KMS-11 (cell line): ENCODE results near the gene HOTAIR.
A peak's percentile ranks its signal among the peaks of the same experiment; 100 is the strongest.

Experiments used
- H2AFZ ChIP-seq: fragments of 200-600 bp; sonication (generic); 2 replicates; pipeline ENCODE4 v1.6.1; 2016; ENCODE audit warnings: antibody characterized with exemption, mixed run types, low read depth
- H3K27ac ChIP-seq: fragments of 200-600 bp; sonication (generic); 2 replicates; pipeline ENCODE4 v1.6.1; 2016; ENCODE audit warnings: mild to moderate bottlenecking, mixed run types
- H3K27me3 ChIP-seq: fragments of 200-600 bp; sonication (generic); 2 replicates; pipeline ENCODE4 v1.6.1; 2017; ENCODE audit warnings: mild to moderate bottlenecking, low read depth, mixed run types, moderate library complexity; ENCODE audit not compliant: insufficient read depth
- H3K36me3 ChIP-seq: fragments of 200-600 bp; sonication (generic); 2 replicates; pipeline ENCODE4 v1.6.1; 2017; ENCODE audit warnings: mild to moderate bottlenecking, mixed run types; ENCODE audit not compliant: insufficient read depth
- H3K4me1 ChIP-seq: fragments of 200-600 bp; sonication (generic); 2 replicates; pipeline ENCODE4 v1.6.1; 2016; ENCODE audit warnings: mild to moderate bottlenecking, low read depth, mixed run types; ENCODE audit not compliant: poor library complexity, severe bottlenecking
- H3K4me2 ChIP-seq: fragments of 200-600 bp; sonication (generic); 2 replicates; pipeline ENCODE4 v1.7.0; 2016; ENCODE audit warnings: mild to moderate bottlenecking, mixed run types
- H3K4me3 ChIP-seq: fragments of 200-600 bp; sonication (generic); IDR thresholded peaks from 2 replicates; pipeline ENCODE4 v1.6.1; 2017; ENCODE audit warnings: low read depth, low read length, mixed read lengths; ENCODE audit not compliant: insufficient read depth
- H3K79me2 ChIP-seq: fragments of 200-600 bp; sonication (generic); 2 replicates; pipeline ENCODE4 v1.6.1; 2016; ENCODE audit warnings: low read depth, mixed run types; ENCODE audit not compliant: insufficient read depth
- H3K9ac ChIP-seq: fragments of 200-600 bp; sonication (generic); 2 replicates; pipeline ENCODE4 v1.6.1; 2016; ENCODE audit warnings: mild to moderate bottlenecking, mixed run types
- H4K20me1 ChIP-seq: fragments of 200-600 bp; sonication (generic); 2 replicates; pipeline ENCODE4 v1.6.1; 2016; ENCODE audit warnings: mild to moderate bottlenecking, mixed run types; ENCODE audit not compliant: insufficient read depth
- TF ChIP-seq, protein P1 (sequence below): fragments of 200-600 bp; sonication (generic); conservative IDR thresholded peaks from 2 replicates; pipeline ENCODE4 v1.6.1; 2017; ENCODE audit warnings: low read depth, mild to moderate bottlenecking, antibody characterized with exemption, low read length, moderate library complexity, mixed read lengths

The HOTAIR gene

DNA sequence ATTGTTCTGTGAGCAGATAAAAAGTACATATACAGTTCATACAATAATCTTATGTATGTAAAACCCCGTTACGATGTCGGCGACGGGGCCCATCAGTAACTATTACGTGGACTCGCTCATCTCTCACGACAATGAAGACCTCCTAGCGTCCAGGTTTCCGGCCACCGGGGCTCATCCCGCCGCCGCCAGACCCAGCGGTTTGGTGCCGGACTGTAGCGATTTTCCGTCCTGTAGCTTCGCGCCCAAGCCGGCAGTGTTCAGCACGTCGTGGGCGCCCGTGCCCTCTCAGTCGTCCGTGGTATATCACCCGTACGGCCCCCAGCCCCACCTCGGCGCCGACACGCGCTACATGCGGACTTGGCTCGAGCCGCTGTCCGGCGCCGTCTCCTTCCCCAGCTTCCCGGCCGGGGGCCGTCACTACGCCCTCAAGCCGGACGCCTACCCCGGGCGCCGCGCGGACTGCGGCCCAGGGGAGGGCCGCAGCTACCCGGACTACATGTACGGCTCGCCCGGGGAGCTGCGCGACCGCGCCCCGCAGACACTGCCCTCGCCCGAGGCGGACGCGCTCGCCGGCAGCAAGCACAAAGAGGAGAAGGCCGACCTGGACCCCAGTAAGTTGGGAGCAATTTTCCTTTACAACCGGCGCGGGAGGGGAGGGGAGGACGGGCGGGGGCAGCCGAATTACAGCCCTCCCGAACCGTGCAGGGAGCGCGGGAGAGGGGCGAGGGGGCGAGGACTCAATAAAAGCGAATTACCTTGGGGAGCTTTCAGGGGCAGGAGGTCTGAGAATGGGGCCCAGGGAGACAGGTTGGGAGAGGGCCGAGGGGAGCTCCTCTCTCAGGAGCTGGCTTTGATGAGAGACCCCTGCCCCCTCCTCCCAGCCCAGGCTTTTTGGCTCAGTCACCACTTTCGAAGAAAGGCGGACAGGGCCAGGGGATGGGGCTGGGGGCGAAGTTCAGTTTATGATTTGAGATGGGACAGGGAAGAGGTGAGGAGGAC is 25.7 kb upstream of the HOTAIR start, which contains the start of gene HOXC9:
HOXC9 (plus strand) TSS at position 46 of the 999 bp plus-strand sequence; CDS start at position 74, 28 bp downstream.
- Histone ChIP-seq H3K4me1 (peaks cover 18% of the 10 kb centered on the region), H2AFZ (peak within 1 kb of the TSS; percentile 80), H3K27me3 (peaks cover 99% of the 10 kb centered on the region), H3K9ac (peak within 1 kb of the TSS; percentile 8; the same call in 1 of the 2 replicates), H3K36me3 (no peaks in the 10 kb centered on the region), H4K20me1 (no peaks in the 10 kb centered on the region), H3K4me3 (no peak within 1 kb of the TSS), H3K4me2 (peak within 1 kb of the TSS; percentile 61), H3K27ac (no peak within 1 kb of the TSS), H3K79me2 (no peaks in the 10 kb centered on the region)
- TF ChIP-seq, protein P1, sequence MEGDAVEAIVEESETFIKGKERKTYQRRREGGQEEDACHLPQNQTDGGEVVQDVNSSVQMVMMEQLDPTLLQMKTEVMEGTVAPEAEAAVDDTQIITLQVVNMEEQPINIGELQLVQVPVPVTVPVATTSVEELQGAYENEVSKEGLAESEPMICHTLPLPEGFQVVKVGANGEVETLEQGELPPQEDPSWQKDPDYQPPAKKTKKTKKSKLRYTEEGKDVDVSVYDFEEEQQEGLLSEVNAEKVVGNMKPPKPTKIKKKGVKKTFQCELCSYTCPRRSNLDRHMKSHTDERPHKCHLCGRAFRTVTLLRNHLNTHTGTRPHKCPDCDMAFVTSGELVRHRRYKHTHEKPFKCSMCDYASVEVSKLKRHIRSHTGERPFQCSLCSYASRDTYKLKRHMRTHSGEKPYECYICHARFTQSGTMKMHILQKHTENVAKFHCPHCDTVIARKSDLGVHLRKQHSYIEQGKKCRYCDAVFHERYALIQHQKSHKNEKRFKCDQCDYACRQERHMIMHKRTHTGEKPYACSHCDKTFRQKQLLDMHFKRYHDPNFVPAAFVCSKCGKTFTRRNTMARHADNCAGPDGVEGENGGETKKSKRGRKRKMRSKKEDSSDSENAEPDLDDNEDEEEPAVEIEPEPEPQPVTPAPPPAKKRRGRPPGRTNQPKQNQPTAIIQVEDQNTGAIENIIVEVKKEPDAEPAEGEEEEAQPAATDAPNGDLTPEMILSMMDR = no peak

DNA sequence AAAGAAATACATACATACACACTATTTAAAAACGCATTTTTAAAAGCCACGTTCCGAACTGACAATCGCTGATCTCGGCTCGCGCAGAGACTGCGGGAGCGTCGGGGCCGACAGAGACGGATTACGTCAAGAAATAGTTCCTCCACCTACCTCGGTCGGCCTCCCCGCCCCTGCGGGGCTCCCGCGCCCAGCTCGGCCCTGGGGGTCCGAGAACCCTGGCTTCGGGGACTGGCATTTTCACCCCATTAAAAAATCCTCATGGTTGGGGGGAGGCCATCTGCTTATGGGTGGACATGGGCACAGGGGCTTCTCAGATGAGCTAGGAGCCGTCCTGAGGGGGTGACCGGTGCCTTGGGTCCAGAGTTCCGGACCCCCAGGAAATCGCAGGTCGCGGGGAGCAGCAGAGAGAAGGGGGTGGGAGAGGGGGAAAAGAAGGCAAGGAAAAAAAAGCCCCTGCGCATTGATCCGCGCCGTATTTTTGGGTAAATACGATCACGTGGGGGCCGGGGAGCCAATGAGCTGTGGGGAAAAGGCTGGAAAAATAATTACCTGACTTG is 24.9 kb upstream of the HOTAIR start:
- Histone ChIP-seq H3K36me3 (no peaks in the 10 kb centered on the region), H4K20me1 (no peaks in the 10 kb centered on the region), H3K4me2 (peak overlapping the region; percentile 61), H3K27me3 (peaks cover 99% of the 10 kb centered on the region), H3K4me3 (no peak overlapping the region), H2AFZ (peak overlapping the region; percentile 80), H3K4me1 (peaks cover 23% of the 10 kb centered on the region), H3K79me2 (no peaks in the 10 kb centered on the region), H3K9ac (peak overlapping the region; percentile 8; the same call in 1 of the 2 replicates), H3K27ac (no peak overlapping the region)
- TF ChIP-seq, protein P1 = no peak

DNA sequence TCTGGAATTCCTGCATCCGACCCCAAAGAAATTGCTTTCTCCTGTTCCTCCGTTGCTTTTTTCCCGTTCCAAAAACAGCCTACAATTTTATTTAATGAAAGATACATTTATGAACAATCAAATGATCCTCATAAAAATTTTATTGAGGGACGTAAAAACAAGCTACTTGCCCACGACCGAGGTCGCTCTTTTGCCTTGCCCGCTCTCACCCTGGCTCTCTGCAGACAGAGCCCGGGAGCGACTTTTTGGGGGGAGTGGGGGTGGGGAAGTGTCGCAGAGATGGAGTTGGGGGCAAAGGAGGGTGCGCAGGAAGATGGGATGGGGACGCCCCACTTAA is 24.1 kb upstream of the HOTAIR start:
- no peaks in the 10 kb centered on the region for H3K79me2 ChIP-seq
- no peak overlapping the region for H3K4me3 ChIP-seq
- H3K4me2 ChIP-seq = no peak overlapping the region
- no peak overlapping the region for H3K27ac ChIP-seq
- no peak overlapping the region for H3K9ac ChIP-seq
- H3K36me3 ChIP-seq = no peaks in the 10 kb centered on the region
- H2AFZ ChIP-seq = no peak overlapping the region
- peaks cover 18% of the 10 kb centered on the region for H3K4me1 ChIP-seq
- TF ChIP-seq, protein P1 = no peak
- peaks cover 99% of the 10 kb centered on the region for H3K27me3 ChIP-seq
- no peaks in the 10 kb centered on the region for H4K20me1 ChIP-seq

DNA sequence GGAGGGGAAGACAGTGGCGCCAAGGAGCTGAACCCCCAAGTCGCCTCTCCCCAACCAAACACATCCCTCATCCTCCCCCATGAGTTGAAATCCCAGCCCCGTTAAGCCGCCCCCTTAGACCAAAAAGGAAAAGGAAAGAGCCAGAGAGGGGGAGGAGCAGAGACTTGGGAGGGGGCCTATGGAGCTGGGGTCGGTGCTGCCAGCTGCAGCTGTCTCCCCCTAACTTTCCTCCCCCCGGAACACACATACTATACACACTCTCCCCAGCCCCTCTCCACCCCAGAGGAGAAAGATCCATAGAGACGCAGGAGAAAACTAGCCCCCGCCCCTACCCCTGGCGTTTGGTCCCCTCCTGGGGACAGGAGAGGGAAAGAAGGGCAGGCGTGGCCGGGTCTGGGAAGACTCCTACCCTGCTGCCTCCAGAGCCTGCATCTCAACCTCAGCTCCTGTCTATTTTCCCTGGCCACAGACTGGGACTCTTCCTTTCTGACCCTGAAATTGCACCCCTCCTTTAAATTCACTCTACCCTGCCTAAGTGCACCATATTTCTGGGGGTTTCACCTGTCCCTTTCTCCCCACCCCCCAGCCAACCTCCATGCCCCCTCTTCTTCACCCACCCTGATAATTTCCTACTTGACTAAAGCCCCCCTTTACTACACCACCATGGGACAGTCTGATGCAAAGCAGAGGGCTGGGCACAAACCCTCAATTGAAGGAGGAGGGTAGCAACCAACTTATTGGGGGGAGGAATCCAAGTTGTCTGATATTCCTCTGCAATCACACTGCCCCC is 23.6 kb upstream of the HOTAIR start:
- no peaks in the 10 kb centered on the region for H4K20me1 ChIP-seq
- no peak overlapping the region for H3K27ac ChIP-seq
- H3K36me3 ChIP-seq = no peaks in the 10 kb centered on the region
- no peak overlapping the region for H3K9ac ChIP-seq
- H3K4me3 ChIP-seq = no peak overlapping the region
- H3K27me3 ChIP-seq = peaks cover 100% of the 10 kb centered on the region
- no peaks in the 10 kb centered on the region for H3K79me2 ChIP-seq
- no peak overlapping the region for H3K4me2 ChIP-seq
- H3K4me1 ChIP-seq = peaks cover 18% of the 10 kb centered on the region
- TF ChIP-seq, protein P1 = no peak
- no peak overlapping the region for H2AFZ ChIP-seq
